AG04450 (cell line): ENCODE measurements around the gene C1orf105. TPM values are rescaled to one million over a fixed set of nuclear protein-coding genes. Genes with fewer than 3 reads are reported as not detected.

Source experiments
- CTCF ChIA-PET: fragments of 300-600, 350-600 bp; formaldehyde crosslinking; extraction: SDS; loops from one replicate; lab custom pipeline; 2022; ENCODE audit warnings: antibody characterized with exemption, inconsistent platforms; lab: Charles Lee
- POLR2A ChIA-PET: fragments of 350-600 bp; formaldehyde crosslinking; extraction: SDS; loops from one replicate; lab custom pipeline; 2021; ENCODE audit warnings: antibody characterized with exemption, inconsistent platforms; lab: Yijun Ruan, JAX
- DNase-seq: peaks from one replicate; pipeline ENCODE4 v3.0.0-alpha.2; 2011; ENCODE audit warnings: low read depth, low spot score
- H3K27ac ChIP-seq: one replicate; pipeline ENCODE4 v1.5.1; 2012; ENCODE audit warnings: low read depth, low read length, control low read depth
- H3K27me3 ChIP-seq: one replicate; pipeline ENCODE4 v1.6.0; 2012; ENCODE audit warnings: low read length; ENCODE audit not compliant: control insufficient read depth, insufficient read depth
- H3K4me3 ChIP-seq: 2 replicates; pipeline ENCODE4 v1.5.1; 2011; ENCODE audit warnings: mild to moderate bottlenecking, low read depth, low read length, control low read depth
- H3K9me3 ChIP-seq: 2 replicates; pipeline ENCODE4 v1.5.1; 2012; ENCODE audit warnings: low read length; ENCODE audit not compliant: control insufficient read depth, insufficient read depth
- CTCF ChIP-seq: IDR thresholded peaks from 2 replicates; pipeline ENCODE4 v1.5.1; 2011; ENCODE audit warnings: low read depth, low read length, control low read depth, inconsistent platforms
- polyA plus RNA-seq: library from polyadenylated mRNA; depleted of rRNA; stranded (reverse); fragments of >200 nt; gene quantifications from 2 replicates; pipeline ENCODE4 v1.2.3, GENCODE V29; 2011

C1orf105 gene
- polyA plus RNA-seq, 1 experiment, result not detected

- Histone ChIP-seq H3K9me3 (no peaks in the 10 kb centered on the region), H3K27me3 (no peaks in the 10 kb centered on the region), H3K27ac (no peak overlapping the region), H3K4me3 (no peak overlapping the region)
- CTCF ChIA-PET, result interaction anchor here (0.9 to 14.1 kb wide), 6 partner anchors 10 to 416 kb away, joined by 3 to 199 read pairs (median 4); no protein-coding TSS in a partner anchor
- DNase-seq, result no peak
- POLR2A ChIA-PET, result no interaction called here
- no peak for TF ChIP-seq CTCF
These were observed 19.0 kb upstream of the C1orf105 start for GRCh38 chr1:172401477-172401876.

DNA sequence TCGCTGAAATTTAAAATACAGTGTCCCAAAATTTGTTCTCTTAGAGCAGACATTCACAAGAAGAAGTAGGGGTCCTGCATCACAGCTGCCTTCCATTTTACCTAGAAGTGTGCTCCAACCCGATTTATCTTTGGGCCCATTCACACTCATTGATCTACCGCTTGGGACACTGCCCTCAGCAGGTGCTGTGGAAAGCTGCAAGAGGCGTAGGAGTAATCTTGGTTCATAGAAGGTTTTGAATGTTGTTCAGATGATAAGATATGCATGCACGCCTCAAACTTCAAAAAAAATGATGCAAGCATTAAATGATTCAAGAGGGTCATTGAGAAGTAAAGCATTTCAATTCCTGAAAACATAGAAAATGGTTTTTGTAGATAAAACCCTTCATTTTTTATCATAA, 18.6 kb upstream of the C1orf105 start:
- no peak for TF ChIP-seq CTCF
- H3K4me3 ChIP-seq, result no peak overlapping the region
- ChIA-PET CTCF (interaction anchor here (14.1 kb wide), 1 partner anchor 399 kb away, joined by 199 read pairs; no protein-coding TSS in a partner anchor), POLR2A (no interaction called here)
- no peak for DNase-seq
- no peaks in the 10 kb centered on the region for H3K27me3 ChIP-seq
- no peak overlapping the region for H3K27ac ChIP-seq
- no peaks in the 10 kb centered on the region for H3K9me3 ChIP-seq

DNA sequence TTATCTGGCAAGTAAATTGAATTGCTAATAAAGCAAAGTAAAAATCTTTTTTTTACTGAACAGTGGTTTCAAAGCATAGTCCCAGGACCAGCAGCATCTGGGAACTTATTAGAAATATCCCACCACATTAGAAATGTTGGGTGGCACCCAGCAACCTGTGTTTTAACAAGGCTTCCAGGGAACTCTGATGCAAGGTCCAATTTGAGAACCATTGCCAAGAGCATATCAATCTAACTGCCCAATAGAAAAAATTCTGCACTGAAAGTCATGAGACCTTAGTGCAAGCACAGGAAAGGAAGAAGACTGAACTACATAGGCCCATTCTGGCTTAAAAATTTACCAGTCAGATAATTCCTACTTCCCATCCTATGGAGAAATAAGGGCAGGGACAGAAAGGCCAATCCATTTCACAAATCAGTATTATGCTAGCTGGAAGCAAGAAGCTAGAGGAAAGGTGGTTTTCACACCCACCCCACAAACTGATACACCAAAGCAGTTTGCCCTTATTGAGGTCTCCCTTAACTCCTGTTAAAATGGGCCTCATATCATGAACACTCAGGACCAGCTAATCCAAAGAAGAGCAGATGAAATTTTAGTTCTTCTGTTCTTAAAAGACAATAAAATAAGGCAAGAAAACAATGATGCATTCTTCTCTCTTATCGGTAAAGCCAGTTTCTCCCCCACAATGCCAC, 17.5 kb upstream of the C1orf105 start:
- no peak overlapping the region for H3K27ac ChIP-seq
- POLR2A ChIA-PET, result no interaction called here
- no peaks in the 10 kb centered on the region for H3K9me3 ChIP-seq
- CTCF ChIA-PET, result interaction anchor here (1.1 to 14.1 kb wide), 2 partner anchors 400 to 601 kb away, joined by 3 to 199 read pairs; no protein-coding TSS in a partner anchor
- no peaks in the 10 kb centered on the region for H3K27me3 ChIP-seq
- DNase-seq, result no peak
- no peak overlapping the region for H3K4me3 ChIP-seq
- TF ChIP-seq CTCF, result no peak

GRCh38 chr1:172404121-172404520, 16.4 kb upstream of the C1orf105 start:
- no peak for DNase-seq
- no peaks in the 10 kb centered on the region for H3K9me3 ChIP-seq
- TF ChIP-seq CTCF, result no peak
- no peak overlapping the region for H3K4me3 ChIP-seq
- H3K27ac ChIP-seq, result no peak overlapping the region
- POLR2A ChIA-PET, result no interaction called here
- H3K27me3 ChIP-seq, result no peaks in the 10 kb centered on the region
- CTCF ChIA-PET, result interaction anchor here (1.0 to 14.1 kb wide), 3 partner anchors 19 to 602 kb away, joined by 3 to 199 read pairs (median 3); no protein-coding TSS in a partner anchor

- TF ChIP-seq CTCF, result no peak
- POLR2A ChIA-PET, result no interaction called here
- CTCF ChIA-PET, result interaction anchor here (0.6 to 14.1 kb wide), 5 partner anchors 24 to 604 kb away, joined by 3 to 199 read pairs (median 4); no protein-coding TSS in a partner anchor
These were observed 14.6 kb upstream of the C1orf105 start for GRCh38 chr1:172405912-172406311.

More at GRCh38 chr1:172405912-172406311, 14.6 kb upstream of the C1orf105 start:
- no peak for DNase-seq
- Histone ChIP-seq H3K27ac (no peak overlapping the region), H3K4me3 (no peak overlapping the region), H3K27me3 (no peaks in the 10 kb centered on the region), H3K9me3 (no peaks in the 10 kb centered on the region)
